IPS-18c (cell line): ENCODE data around the gene CHST3.
"Not testable (repeated sequence)": the region's sequence is repeated elsewhere in the genome, so short reads cannot be mapped to it uniquely, and the experiment has no call there.

Experiments used
- H3K4me3 ChIP-seq: 2 replicates; pipeline ENCODE4 v1.7.0; 2013; ENCODE audit warnings: low read depth, mild to moderate bottlenecking, low read length, moderate library complexity; ENCODE audit not compliant: insufficient read depth
- H3K9me3 ChIP-seq: one replicate; pipeline ENCODE4 v1.6.1; 2013; ENCODE audit warnings: mild to moderate bottlenecking, low read length, moderate library complexity; ENCODE audit not compliant: control insufficient read depth, insufficient read depth

Gene CHST3

GRCh38 chr10:72030762-72031543, 66.8 kb downstream of the CHST3 start:
- no peaks in the 10 kb centered on the region for H3K9me3 ChIP-seq
- no peak overlapping the region for H3K4me3 ChIP-seq

GRCh38 chr10:72031706-72032105, 67.5 kb downstream of the CHST3 start:
- H3K9me3 ChIP-seq: no peaks in the 10 kb centered on the region
- H3K4me3 ChIP-seq: no peak overlapping the region

GRCh38 chr10:72032409-72033162, 68.4 kb downstream of the CHST3 start:
- not testable (repeated sequence) for H3K9me3 ChIP-seq, H3K4me3 ChIP-seq

GRCh38 chr10:72034040-72034499, 69.9 kb downstream of the CHST3 start:
- no peaks in the 10 kb centered on the region for H3K9me3 ChIP-seq
- no peak overlapping the region for H3K4me3 ChIP-seq

GRCh38 chr10:72034761-72035160, 70.6 kb downstream of the CHST3 start:
- Histone ChIP-seq H3K4me3 (no peak overlapping the region), H3K9me3 (no peaks in the 10 kb centered on the region)

GRCh38 chr10:72035252-72035887, 71.2 kb downstream of the CHST3 start:
- H3K9me3 ChIP-seq: no peaks in the 10 kb centered on the region

GRCh38 chr10:72037266-72037665, 73.1 kb downstream of the CHST3 start:
- Histone ChIP-seq H3K9me3 (no peaks in the 10 kb centered on the region), H3K4me3 (no peak overlapping the region)

More at GRCh38 chr10:72035252-72035887, 71.2 kb downstream of the CHST3 start:
- H3K4me3 ChIP-seq: no peak overlapping the region

- H3K4me3 ChIP-seq: no peak overlapping the region
- no peaks in the 10 kb centered on the region for H3K9me3 ChIP-seq
These were observed 73.6 kb downstream of the CHST3 start for GRCh38 chr10:72037811-72038210.

- H3K9me3 ChIP-seq: no peaks in the 10 kb centered on the region
These were observed 74.3 kb downstream of the CHST3 start for GRCh38 chr10:72038458-72039001.

GRCh38 chr10:72039377-72039776, 75.2 kb downstream of the CHST3 start:
- no peak overlapping the region for H3K4me3 ChIP-seq
- H3K9me3 ChIP-seq: no peaks in the 10 kb centered on the region

More at GRCh38 chr10:72038458-72039001, 74.3 kb downstream of the CHST3 start:
- no peak overlapping the region for H3K4me3 ChIP-seq

- Histone ChIP-seq H3K9me3 (no peaks in the 10 kb centered on the region), H3K4me3 (no peak overlapping the region)
These were observed 77.3 kb downstream of the CHST3 start for GRCh38 chr10:72041491-72041890.

- H3K4me3 ChIP-seq: no peak overlapping the region
- no peaks in the 10 kb centered on the region for H3K9me3 ChIP-seq
These were observed 79.0 kb downstream of the CHST3 start for GRCh38 chr10:72043016-72043834.

GRCh38 chr10:72044417-72045041, 80.3 kb downstream of the CHST3 start:
- H3K9me3 ChIP-seq: no peaks in the 10 kb centered on the region
- no peak overlapping the region for H3K4me3 ChIP-seq

- Histone ChIP-seq H3K9me3 (no peaks in the 10 kb centered on the region), H3K4me3 (no peak overlapping the region)
These were observed 81.4 kb downstream of the CHST3 start for GRCh38 chr10:72045586-72045985.

GRCh38 chr10:72048450-72049124, 84.4 kb downstream of the CHST3 start:
- Histone ChIP-seq H3K4me3 (no peak overlapping the region), H3K9me3 (no peaks in the 10 kb centered on the region)

GRCh38 chr10:72049472-72049871, 85.3 kb downstream of the CHST3 start:
- H3K9me3 ChIP-seq: no peaks in the 10 kb centered on the region
- no peak overlapping the region for H3K4me3 ChIP-seq
